HEK293 (cell line): ENCODE data around the gene BMERB1.

Experiments
- CTCF ChIP-seq: fragments of 450-650 bp; formaldehyde crosslinking; IDR thresholded peaks from 2 replicates; pipeline ENCODE4 v1.5.1; 2016; ENCODE audit warnings: missing biosample characterization, missing genetic modification characterization
- SETDB1 ChIP-seq: IDR thresholded peaks from one replicate; pipeline ENCODE4 v1.6.1; 2017; ENCODE audit warnings: mild to moderate bottlenecking, low read length, moderate library complexity, mixed read lengths; ENCODE audit not compliant: insufficient read length
- YY1 ChIP-seq: fragments of 450-650 bp; formaldehyde crosslinking; IDR thresholded peaks from 2 replicates; pipeline ENCODE4 v1.5.1; 2018; ENCODE audit warnings: missing biosample characterization, missing genetic modification characterization
- ZFP37 ChIP-seq: fragments of 450-650 bp; formaldehyde crosslinking; IDR thresholded peaks from 2 replicates; pipeline ENCODE4 v1.5.1; 2016; ENCODE audit warnings: missing biosample characterization, missing genetic modification characterization
- ZNF280D ChIP-seq: fragments of 450-650 bp; formaldehyde crosslinking; IDR thresholded peaks from 2 replicates; pipeline ENCODE4 v1.5.1; 2016; ENCODE audit warnings: missing biosample characterization, missing genetic modification characterization
- TF ChIP-seq, protein P1 (sequence below): fragments of 450-650 bp; formaldehyde crosslinking; IDR thresholded peaks from 2 replicates; pipeline ENCODE4 v1.5.1; 2016; ENCODE audit warnings: missing biosample characterization, missing genetic modification characterization

GRCh38 chr16:15498427-15499175 is 64.2 kb downstream of the BMERB1 start:
- TF ChIP-seq CTCF (no peak), ZNF280D (tag by site-specific recombination) (no peak), YY1 (tag by site-specific recombination) (no peak), SETDB1 (no peak), ZFP37 (tag by site-specific recombination) (no peak)
- TF ChIP-seq, protein P1, sequence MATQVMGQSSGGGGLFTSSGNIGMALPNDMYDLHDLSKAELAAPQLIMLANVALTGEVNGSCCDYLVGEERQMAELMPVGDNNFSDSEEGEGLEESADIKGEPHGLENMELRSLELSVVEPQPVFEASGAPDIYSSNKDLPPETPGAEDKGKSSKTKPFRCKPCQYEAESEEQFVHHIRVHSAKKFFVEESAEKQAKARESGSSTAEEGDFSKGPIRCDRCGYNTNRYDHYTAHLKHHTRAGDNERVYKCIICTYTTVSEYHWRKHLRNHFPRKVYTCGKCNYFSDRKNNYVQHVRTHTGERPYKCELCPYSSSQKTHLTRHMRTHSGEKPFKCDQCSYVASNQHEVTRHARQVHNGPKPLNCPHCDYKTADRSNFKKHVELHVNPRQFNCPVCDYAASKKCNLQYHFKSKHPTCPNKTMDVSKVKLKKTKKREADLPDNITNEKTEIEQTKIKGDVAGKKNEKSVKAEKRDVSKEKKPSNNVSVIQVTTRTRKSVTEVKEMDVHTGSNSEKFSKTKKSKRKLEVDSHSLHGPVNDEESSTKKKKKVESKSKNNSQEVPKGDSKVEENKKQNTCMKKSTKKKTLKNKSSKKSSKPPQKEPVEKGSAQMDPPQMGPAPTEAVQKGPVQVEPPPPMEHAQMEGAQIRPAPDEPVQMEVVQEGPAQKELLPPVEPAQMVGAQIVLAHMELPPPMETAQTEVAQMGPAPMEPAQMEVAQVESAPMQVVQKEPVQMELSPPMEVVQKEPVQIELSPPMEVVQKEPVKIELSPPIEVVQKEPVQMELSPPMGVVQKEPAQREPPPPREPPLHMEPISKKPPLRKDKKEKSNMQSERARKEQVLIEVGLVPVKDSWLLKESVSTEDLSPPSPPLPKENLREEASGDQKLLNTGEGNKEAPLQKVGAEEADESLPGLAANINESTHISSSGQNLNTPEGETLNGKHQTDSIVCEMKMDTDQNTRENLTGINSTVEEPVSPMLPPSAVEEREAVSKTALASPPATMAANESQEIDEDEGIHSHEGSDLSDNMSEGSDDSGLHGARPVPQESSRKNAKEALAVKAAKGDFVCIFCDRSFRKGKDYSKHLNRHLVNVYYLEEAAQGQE: no peak
